SU-DHL-6 (cell line): ENCODE results near the gene NACC2.

Experiments used
- CTCF ChIP-seq: fragments of 200-600 bp; sonication (generic); IDR thresholded peaks from one replicate; pipeline ENCODE4 v1.5.1; 2017; ENCODE audit warnings: antibody characterized with exemption, mild to moderate bottlenecking, low read length, moderate library complexity; ENCODE audit not compliant: insufficient read depth, poor library complexity, severe bottlenecking
- EZH2phosphoT487 ChIP-seq: fragments of 200-600 bp; sonication (generic), shearing (Covaris generic); conservative IDR thresholded peaks from 2 replicates; pipeline ENCODE4 v1.6.1; 2018; ENCODE audit warnings: mild to moderate bottlenecking, antibody characterized with exemption, low read length, moderate library complexity, mixed read lengths

GRCh38 chr9:136092741-136093140 is 2.3 kb downstream of the NACC2 start:
- TF ChIP-seq CTCF (no peak), EZH2phosphoT487 (no peak)
